Measurements from ENCODE around the gene DOLK.

DNA sequence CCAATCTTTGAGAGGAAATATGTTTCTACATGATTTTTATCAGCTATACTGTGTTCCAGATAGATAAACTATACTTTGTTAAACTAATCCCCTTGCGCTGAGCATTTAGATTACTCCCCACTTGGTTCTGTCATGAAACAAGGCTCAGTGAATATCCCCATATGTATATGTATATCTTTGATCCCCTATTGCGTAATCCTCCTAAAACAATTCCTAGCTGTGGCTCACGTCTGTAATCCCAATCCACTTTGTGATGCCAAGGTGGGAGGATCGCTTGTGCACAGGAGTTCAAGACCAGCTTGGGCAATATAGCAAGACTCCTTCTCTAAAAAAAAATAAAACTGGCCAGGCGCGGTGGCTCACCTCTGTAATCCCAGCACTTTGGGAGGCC lies 23.9 kb downstream of the DOLK start:
- no peak for TF ChIP-seq POLR2AphosphoS5 (IDR thresholded peaks at IDR 0.05)
- TF ChIP-seq, protein P1, sequence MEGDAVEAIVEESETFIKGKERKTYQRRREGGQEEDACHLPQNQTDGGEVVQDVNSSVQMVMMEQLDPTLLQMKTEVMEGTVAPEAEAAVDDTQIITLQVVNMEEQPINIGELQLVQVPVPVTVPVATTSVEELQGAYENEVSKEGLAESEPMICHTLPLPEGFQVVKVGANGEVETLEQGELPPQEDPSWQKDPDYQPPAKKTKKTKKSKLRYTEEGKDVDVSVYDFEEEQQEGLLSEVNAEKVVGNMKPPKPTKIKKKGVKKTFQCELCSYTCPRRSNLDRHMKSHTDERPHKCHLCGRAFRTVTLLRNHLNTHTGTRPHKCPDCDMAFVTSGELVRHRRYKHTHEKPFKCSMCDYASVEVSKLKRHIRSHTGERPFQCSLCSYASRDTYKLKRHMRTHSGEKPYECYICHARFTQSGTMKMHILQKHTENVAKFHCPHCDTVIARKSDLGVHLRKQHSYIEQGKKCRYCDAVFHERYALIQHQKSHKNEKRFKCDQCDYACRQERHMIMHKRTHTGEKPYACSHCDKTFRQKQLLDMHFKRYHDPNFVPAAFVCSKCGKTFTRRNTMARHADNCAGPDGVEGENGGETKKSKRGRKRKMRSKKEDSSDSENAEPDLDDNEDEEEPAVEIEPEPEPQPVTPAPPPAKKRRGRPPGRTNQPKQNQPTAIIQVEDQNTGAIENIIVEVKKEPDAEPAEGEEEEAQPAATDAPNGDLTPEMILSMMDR (IDR thresholded peaks at IDR 0.05 in 8 of 11, conservative IDR thresholded peaks at IDR 0.05 in 3 of 11): no peak
- no peak for TF ChIP-seq POLR2A (IDR thresholded peaks at IDR 0.05)

All from spleen (tissue), 7 donors.